NCI-H1048 (cell line): ENCODE results near the gene PTPRG.

Source experiments
- DNase-seq: peaks from one replicate; lab custom pipeline; 2025; lab: John Stamatoyannopoulos, UW

PTPRG gene

DNA sequence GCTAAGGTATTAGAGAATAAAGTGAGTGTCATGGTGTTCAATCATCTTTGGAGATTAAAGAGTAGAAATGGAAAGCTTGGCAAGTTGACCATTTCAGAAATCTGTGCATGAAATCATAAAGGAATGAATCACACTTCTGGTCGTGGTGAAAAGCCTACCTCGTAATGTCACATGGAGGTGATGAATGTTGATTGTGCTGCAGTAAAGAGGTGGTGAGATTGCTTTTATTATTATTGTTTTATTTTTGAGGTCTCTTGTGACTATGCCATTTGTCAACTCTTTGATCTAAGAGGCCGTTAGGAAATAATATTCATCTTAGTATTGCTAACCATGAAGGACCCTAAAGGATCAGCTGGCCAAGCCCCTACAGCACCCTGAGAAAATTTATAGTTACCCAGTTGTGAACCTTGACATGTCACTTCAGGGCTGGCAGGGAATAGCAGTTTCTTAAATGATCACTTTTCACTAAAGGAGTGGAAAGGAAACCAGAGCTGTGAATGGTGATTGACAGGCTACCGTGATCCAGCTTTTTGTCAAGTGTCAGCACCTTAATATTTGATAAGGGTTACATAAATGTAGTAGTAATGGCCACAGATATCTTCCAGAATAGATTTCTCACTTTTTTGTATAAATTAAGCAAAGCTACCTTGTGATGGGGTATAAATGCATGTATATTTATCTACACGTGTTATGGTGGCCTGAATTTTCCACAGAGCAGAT, 203.9 kb downstream of the PTPRG start:
- no peak for DNase-seq

GRCh38 chr3:61768284-61769037, 207.1 kb downstream of the PTPRG start:
- no peak for DNase-seq

- no peak for DNase-seq
Measured at GRCh38 chr3:61769266-61769990, 208.1 kb downstream of the PTPRG start.

- no peak for DNase-seq
Measured at GRCh38 chr3:61771976-61772375, 210.6 kb downstream of the PTPRG start.

DNA sequence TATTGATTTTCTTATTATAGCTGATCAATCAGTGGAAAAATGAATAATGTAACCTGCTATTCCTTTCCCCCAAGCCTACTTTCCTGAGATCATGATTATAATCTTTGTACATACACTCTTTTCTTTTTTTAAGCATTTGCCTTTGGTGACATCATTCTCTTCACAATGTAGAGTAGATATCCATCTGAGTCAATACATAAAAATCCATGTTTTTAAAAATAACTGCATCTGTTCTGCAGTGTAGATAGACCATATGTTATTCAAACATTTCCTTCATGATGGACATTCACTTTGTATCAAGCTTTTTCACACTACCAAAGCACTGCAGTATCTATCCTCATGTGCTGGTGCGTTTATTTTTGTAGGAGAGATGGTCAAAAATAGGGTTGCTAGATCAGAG, 211.1 kb downstream of the PTPRG start:
- no peak for DNase-seq

- no peak for DNase-seq
Measured at GRCh38 chr3:61774279-61774890, 213.0 kb downstream of the PTPRG start.

DNA sequence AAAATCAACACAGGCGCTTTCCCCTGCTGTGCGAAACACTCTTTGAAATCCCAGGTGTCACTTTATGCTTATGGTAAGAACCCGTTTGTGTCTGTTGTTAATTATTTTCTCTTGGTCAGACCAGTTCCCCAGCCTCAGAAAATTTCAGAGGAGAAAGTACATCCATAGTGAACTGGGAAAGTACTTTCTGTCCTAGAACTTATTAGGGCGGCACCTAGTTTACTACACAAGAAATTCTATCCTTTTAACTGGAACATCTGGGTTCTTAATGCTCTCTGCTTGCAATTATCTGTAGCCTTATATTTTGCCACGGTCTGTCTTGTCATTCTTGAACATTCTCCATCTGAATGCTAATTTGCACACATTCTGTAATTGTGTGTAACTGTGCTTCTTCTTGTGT, 215.0 kb downstream of the PTPRG start:
- no peak for DNase-seq

GRCh38 chr3:61777483-61777882, 216.1 kb downstream of the PTPRG start:
- DNase-seq, result no peak

DNA sequence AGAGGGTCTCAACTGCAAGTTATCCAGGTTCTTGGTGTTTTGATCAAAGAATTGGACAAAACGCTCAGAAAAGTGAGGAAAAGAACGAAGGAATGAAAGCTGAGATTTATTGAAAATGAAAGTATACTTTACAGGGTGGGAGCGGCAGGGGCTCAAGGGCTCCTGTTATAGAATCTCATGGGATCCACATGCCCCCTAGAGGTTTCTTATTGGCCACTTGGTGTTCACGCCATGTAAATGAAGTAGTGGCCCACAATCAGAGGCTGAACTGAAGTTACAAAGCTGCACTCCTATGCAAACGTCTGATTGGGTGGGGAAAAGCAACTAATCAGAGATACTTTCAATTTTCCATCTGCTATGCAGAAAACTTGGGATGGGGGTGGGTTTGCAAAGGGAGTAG, 216.7 kb downstream of the PTPRG start:
- no peak for DNase-seq

- DNase-seq, result no peak
Measured at GRCh38 chr3:61780016-61780415, 218.6 kb downstream of the PTPRG start.

GRCh38 chr3:61780455-61781228, 219.3 kb downstream of the PTPRG start:
- no peak for DNase-seq

- no peak for DNase-seq
Measured at GRCh38 chr3:61783993-61784718, 222.8 kb downstream of the PTPRG start.

- no peak for DNase-seq
Measured at GRCh38 chr3:61788623-61789507, 227.5 kb downstream of the PTPRG start.

DNA sequence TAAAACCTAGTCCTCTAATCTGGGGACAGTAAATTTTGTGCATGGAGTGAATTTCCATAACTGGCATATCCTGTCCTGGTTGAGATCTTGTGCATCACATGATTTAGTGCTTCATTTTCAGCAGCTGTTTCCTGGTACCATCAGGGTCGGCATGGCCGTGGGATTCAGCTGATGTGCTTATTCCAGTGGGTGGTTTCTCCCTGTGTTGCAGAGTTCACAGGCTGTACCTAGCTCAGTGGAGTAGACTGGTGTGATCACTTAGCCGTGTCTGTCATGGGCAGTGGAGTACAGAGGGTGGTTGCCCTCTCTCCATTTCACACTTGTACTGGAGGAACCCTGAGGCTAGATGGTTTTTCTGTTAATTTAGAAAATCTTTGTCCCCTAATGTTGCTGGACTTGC, 228.5 kb downstream of the PTPRG start:
- no peak for DNase-seq

DNA sequence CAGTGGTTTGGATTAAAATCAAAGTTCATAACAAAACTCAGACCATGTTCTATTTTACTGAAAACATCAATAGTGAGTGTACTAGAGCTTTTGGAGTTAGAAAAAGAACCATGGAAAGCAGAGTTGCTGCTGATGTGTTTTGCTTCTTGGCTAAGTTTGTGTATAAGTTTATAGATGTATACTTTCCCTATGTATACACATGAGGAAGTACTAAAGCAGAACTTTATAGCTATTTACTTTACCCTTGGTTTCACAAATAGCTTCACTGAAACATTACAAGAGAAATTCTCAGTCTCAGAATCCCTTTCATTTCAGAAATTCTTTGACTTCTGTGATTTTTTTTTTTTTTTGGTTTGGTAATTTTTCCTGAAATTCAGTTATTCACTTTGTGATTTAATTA, 229.0 kb downstream of the PTPRG start:
- no peak for DNase-seq

- no peak for DNase-seq
Measured at GRCh38 chr3:61793056-61793455, 231.7 kb downstream of the PTPRG start.

DNA sequence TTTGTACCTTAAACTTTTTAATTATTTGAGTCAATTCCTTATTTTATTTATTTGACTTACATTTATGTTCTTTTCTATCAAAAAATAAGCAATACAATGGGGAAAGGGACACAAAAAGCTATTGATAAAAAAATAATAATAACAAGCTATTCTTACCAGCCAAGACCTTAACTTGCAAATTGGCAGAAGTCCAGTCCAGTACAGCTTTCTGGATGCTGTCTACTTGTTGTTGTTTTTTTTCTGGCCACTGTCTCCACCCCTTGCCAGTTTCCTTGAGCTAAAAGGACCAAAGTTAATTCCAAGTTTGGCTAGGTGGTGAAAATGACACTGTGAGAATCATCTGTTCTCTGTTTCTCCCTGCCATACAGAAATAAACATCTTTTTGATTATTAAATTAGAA, 232.2 kb downstream of the PTPRG start:
- no peak for DNase-seq

GRCh38 chr3:61794341-61794740, 233.0 kb downstream of the PTPRG start:
- no peak for DNase-seq

DNA sequence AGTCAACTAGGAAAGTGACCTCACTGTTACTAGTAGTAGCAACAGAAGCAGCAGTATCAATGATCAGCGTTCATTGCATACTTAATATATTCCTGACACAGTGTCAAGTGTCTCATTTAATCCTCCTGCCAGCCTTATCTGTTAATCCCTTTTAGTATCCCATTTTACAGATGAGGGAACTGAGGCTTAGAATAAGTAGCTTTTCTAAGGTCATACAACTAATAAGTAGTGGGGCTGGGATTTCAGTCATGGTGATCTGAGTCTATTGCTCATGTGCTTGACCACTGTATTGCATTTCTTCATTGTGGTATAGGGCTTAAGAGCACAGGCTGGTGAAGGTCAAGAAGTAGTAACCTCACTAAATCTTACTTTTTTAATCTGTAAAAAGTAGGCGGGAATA, 233.6 kb downstream of the PTPRG start:
- no peak for DNase-seq

DNA sequence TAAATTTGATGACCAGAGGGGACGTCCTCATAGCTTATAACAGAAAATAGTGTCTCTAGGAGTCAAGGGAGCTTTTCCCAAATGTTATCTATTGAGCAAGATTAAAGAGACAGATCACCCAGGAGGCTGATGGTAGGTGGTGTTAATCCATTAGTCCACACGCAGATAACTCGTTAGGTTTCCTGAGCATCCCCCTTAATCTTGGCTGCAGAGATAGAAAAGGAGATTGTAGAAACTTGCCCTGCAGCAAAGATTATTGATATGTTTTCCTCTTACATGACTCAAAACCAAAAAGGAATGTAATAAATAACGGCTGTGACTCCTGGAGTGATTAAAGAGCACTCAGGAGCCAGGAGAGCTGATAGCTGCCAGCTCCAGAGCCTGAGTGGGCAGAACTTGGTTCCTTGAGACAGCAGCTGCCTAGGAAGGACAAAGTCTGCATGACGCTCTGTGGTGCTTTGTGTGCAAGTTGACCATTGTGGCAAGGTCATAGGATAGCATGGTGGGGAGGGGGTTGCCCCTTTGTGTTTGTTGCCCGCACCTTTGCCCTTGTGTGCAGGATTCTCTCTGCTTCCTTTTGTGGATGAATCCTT, 234.8 kb downstream of the PTPRG start:
- DNase-seq, result no peak
